Cardiac fibroblast (primary cell): ENCODE results near the gene DDX56.

Source experiments
- DNase-seq, 2 donors: peaks; one replicate each; pipeline versions ENCODE4 v3.0.0 to v3.0.0-alpha.2; 2010; ENCODE audit warnings: low read depth in 2 of 2
- H3K4me3 ChIP-seq, 2 donors: replicated peaks in 1 of 2; 1 replicate in 1 of 2; 2 replicates in 1 of 2; pipeline ENCODE4 v1.5.1; 2011; ENCODE audit warnings: low read depth in 2 of 2, low read length in 2 of 2, mild to moderate bottlenecking in 2 of 2, moderate library complexity in 1 of 2
- TF ChIP-seq, protein P1 (sequence below): IDR thresholded peaks from one replicate; pipeline ENCODE4 v1.5.1; 2011; ENCODE audit warnings: low read depth, mild to moderate bottlenecking, low read length, inconsistent platforms

The DDX56 gene

DNA sequence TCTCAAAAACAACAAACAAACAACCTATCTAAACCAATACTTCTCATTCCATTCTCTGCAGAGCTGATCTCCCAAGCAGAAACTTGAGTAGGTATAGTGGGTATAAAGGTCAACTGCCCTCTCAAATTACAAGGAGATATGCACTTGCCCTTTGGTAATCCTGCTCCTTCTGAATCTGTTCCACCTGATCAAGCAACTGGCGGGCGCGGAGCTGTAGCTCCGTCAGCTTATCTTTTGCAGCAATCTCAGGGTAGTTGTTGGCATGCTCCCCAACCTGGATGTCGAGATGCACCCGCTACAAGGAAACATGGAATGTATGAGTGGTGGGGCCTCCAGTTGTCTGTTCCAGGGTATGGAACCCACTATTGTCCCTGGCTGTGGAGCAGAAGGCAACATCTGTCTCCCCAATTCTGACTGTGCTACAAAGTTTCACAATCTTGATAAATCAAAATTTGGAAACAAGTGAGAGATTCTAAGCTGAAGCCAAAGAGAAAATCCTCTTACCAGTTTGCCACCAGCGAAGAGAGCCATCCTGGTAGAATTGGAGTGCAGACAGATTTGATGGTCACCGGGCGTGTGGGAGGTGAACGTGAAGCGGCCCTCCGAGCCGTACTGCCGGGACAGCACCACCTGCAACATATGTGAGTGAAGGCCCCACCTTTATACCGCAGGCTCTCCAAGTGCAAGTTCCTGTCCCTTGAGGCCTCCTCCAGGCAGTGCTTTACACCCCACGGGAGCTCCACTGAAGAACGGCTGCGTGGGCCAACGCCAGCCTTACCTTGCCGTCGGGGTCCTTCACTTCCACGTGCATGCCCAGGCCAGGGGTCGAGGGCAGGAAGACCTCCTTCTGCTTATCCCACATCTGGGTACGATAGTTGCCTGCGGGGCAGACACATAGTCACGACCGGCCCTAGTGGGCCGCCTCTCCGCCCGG, 7.5 kb upstream of the DDX56 start:
- H3K4me3 ChIP-seq = peak overlapping the region; percentile 87 to 91
- TF ChIP-seq, protein P1, sequence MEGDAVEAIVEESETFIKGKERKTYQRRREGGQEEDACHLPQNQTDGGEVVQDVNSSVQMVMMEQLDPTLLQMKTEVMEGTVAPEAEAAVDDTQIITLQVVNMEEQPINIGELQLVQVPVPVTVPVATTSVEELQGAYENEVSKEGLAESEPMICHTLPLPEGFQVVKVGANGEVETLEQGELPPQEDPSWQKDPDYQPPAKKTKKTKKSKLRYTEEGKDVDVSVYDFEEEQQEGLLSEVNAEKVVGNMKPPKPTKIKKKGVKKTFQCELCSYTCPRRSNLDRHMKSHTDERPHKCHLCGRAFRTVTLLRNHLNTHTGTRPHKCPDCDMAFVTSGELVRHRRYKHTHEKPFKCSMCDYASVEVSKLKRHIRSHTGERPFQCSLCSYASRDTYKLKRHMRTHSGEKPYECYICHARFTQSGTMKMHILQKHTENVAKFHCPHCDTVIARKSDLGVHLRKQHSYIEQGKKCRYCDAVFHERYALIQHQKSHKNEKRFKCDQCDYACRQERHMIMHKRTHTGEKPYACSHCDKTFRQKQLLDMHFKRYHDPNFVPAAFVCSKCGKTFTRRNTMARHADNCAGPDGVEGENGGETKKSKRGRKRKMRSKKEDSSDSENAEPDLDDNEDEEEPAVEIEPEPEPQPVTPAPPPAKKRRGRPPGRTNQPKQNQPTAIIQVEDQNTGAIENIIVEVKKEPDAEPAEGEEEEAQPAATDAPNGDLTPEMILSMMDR = no peak
- peak in 1 of 2 donors; percentile 29 for DNase-seq

DNA sequence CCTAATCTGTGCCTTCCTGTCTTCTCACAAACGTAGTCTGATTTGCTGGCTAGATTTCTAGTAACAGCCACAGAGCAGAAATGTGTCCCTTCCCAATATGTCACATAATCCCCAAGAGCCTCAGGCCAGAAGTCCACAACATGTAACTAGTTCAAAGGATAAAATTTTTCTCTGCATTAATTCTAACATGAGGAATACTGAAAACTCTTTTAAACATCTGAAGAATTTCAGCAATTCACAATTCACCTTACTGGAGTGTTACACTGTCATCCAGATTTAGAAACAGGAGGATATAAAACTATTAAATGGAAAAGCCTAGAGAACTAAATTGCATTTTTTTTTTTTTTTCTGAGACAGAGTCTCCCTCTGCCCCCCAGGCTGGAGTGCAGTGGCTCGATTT, 2.5 kb upstream of the DDX56 start:
- TF ChIP-seq, protein P1 = no peak
- no peak overlapping the region for H3K4me3 ChIP-seq
- no peak for DNase-seq

- TF ChIP-seq, protein P1 = no peak
- DNase-seq = no peak
- H3K4me3 ChIP-seq = no peak overlapping the region
Observed at GRCh38 chr7:44575054-44575453, 1.3 kb upstream of the DDX56 start.

DNA sequence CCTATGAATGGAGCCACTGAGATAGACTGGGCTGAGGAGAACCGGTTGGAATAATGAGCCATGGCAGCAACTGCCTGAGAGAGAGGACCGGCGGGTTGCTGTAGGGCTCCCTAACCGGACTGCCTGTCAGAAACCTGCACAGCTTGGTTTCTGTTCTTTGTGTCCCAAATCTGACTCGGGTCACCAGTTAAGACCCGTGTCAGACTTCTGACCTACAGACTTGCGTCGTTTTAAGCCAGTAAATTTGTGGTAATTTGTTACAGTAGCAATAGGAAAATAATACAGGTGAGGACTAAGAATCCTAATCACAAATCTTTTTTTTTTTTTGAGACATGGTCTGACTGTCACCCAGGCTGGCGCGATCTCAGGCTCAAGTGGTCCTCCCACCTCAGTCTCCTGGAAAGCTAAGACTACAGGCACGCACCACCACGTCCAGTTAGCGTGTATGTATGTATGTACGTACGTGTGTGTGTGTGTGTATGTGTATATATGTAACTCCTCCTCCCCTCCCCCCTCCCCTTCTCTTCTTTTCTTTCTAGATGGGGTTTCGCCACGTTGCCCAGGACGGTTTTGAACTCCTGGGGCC, 672 bp upstream of the DDX56 start:
- TF ChIP-seq, protein P1 = no peak
- no peak for DNase-seq
- H3K4me3 ChIP-seq = peak overlapping the region; percentile 87 to 96

GRCh38 chr7:44572771-44573170, 937 bp downstream of the DDX56 start:
- peak in 1 of 2 donors; percentile 17 for DNase-seq
- H3K4me3 ChIP-seq = peak overlapping the region; percentile 87 to 96
- TF ChIP-seq, protein P1 = no peak

- H3K4me3 ChIP-seq = no peak overlapping the region
- TF ChIP-seq, protein P1 = no peak
- no peak for DNase-seq
Observed at GRCh38 chr7:44569959-44570358, 3.7 kb downstream of the DDX56 start.
